Skeletal muscle tissue (tissue), 4 donors: Measurements from ENCODE around the gene LGALS3. TPM values are rescaled to one million over a fixed set of nuclear protein-coding genes. Genes with fewer than 3 reads are reported as not detected.

Experiments used
- H3K27ac ChIP-seq: one replicate; pipeline ENCODE4 v1.7.0; 2013; ENCODE audit warnings: mild to moderate bottlenecking, low read depth, low read length, inconsistent platforms
- H3K27me3 ChIP-seq, 3 donors: one replicate each; pipeline ENCODE4 v1.7.0; 2013; ENCODE audit warnings: low read length in 3 of 3; ENCODE audit not compliant: control insufficient read depth in 3 of 3, insufficient read depth in 3 of 3
- H3K36me3 ChIP-seq, 3 donors: one replicate each; pipeline ENCODE4 v1.7.0; 2013; ENCODE audit warnings: low read length in 3 of 3; ENCODE audit not compliant: control insufficient read depth in 3 of 3, insufficient read depth in 3 of 3
- H3K4me1 ChIP-seq, 3 donors: one replicate each; pipeline ENCODE4 v1.7.0; 2013; ENCODE audit warnings: low read length in 3 of 3, mild to moderate bottlenecking in 3 of 3; ENCODE audit not compliant: control insufficient read depth in 3 of 3, insufficient read depth in 3 of 3
- H3K4me3 ChIP-seq, 3 donors: one replicate each; pipeline ENCODE4 v1.7.0; 2013; ENCODE audit warnings: low read length in 3 of 3
- H3K9ac ChIP-seq, 3 donors: one replicate each; pipeline ENCODE4 v1.7.0; 2013; ENCODE audit warnings: low read length in 3 of 3, mild to moderate bottlenecking in 3 of 3, moderate library complexity in 2 of 3, low read depth in 1 of 3
- H3K9me3 ChIP-seq, 3 donors: one replicate each; pipeline ENCODE4 v1.7.0; 2013; ENCODE audit warnings: low read length in 3 of 3; ENCODE audit not compliant: control insufficient read depth in 3 of 3
- total RNA-seq: library from RNA; depleted of rRNA; stranded (reverse); fragments of >200 nt; gene quantifications from one replicate; pipeline ENCODE4 v1.2.3, GENCODE V29; 2014
- donor health status: Osteomylitis.

The LGALS3 gene
- total RNA-seq, 1 donor from 2014 or later: 32.4 TPM

- Histone ChIP-seq H3K27me3 (no peaks in the 10 kb centered on the region), H3K9me3 (no peaks in the 10 kb centered on the region), H3K4me1 (peaks cover 14 to 27% (median 16%) of the 10 kb centered on the region in 3 donors), H3K36me3 (no peaks in the 10 kb centered on the region), H3K27ac (no peak overlapping the region), H3K9ac (peak overlapping the region in 1 of 3 donors; percentile 43), H3K4me3 (no peak overlapping the region)
Observed at GRCh38 chr14:55122440-55122986, 6.5 kb upstream of the LGALS3 start.

- H3K27ac ChIP-seq: no peak overlapping the region
- no peak overlapping the region for H3K4me3 ChIP-seq
- H3K9ac ChIP-seq: no peak overlapping the region
- H3K27me3 ChIP-seq: no peaks in the 10 kb centered on the region
- H3K9me3 ChIP-seq: no peaks in the 10 kb centered on the region
- peaks cover 12 to 21% (median 14%) of the 10 kb centered on the region in 3 donors for H3K4me1 ChIP-seq
- H3K36me3 ChIP-seq: no peaks in the 10 kb centered on the region
Observed at GRCh38 chr14:55123101-55123500, 6.0 kb upstream of the LGALS3 start.

- H3K4me1 ChIP-seq: peaks cover 12 to 14% (median 14%) of the 10 kb centered on the region in 3 donors
- no peaks in the 10 kb centered on the region for H3K9me3 ChIP-seq
- no peak overlapping the region for H3K4me3 ChIP-seq
- no peak overlapping the region for H3K27ac ChIP-seq
- no peaks in the 10 kb centered on the region for H3K27me3 ChIP-seq
- no peaks in the 10 kb centered on the region for H3K36me3 ChIP-seq
- no peak overlapping the region for H3K9ac ChIP-seq
Observed at GRCh38 chr14:55123852-55124639, 5.0 kb upstream of the LGALS3 start.

GRCh38 chr14:55124774-55125386, 4.2 kb upstream of the LGALS3 start:
- Histone ChIP-seq H3K36me3 (no peaks in the 10 kb centered on the region), H3K4me1 (peaks cover 14 to 19% (median 15%) of the 10 kb centered on the region in 3 donors), H3K9ac (no peak overlapping the region), H3K9me3 (no peaks in the 10 kb centered on the region), H3K27me3 (peaks cover 0 to 5% (median 0%) of the 10 kb centered on the region in 3 donors), H3K4me3 (no peak overlapping the region), H3K27ac (no peak overlapping the region)

- Histone ChIP-seq H3K9ac (no peak overlapping the region), H3K27ac (no peak overlapping the region), H3K27me3 (peaks cover 0 to 8% (median 0%) of the 10 kb centered on the region in 3 donors), H3K4me1 (peaks cover 15 to 24% (median 16%) of the 10 kb centered on the region in 3 donors), H3K4me3 (no peak overlapping the region), H3K36me3 (no peaks in the 10 kb centered on the region), H3K9me3 (no peaks in the 10 kb centered on the region)
Observed at GRCh38 chr14:55125403-55125802, 3.6 kb upstream of the LGALS3 start.

GRCh38 chr14:55126034-55126433, 3.0 kb upstream of the LGALS3 start:
- Histone ChIP-seq H3K27ac (no peak overlapping the region), H3K4me1 (peaks cover 17 to 24% (median 18%) of the 10 kb centered on the region in 3 donors), H3K27me3 (peaks cover 0 to 8% (median 0%) of the 10 kb centered on the region in 3 donors), H3K9me3 (no peaks in the 10 kb centered on the region), H3K36me3 (no peaks in the 10 kb centered on the region), H3K4me3 (no peak overlapping the region), H3K9ac (no peak overlapping the region)

- no peak overlapping the region for H3K4me3 ChIP-seq
- H3K27me3 ChIP-seq: peaks cover 0 to 8% (median 0%) of the 10 kb centered on the region in 3 donors
- peaks cover 19 to 32% (median 28%) of the 10 kb centered on the region in 3 donors for H3K4me1 ChIP-seq
- no peak overlapping the region for H3K27ac ChIP-seq
- no peaks in the 10 kb centered on the region for H3K9me3 ChIP-seq
- peaks cover 0 to 2% (median 0%) of the 10 kb centered on the region in 3 donors for H3K36me3 ChIP-seq
- no peak overlapping the region for H3K9ac ChIP-seq
Observed at GRCh38 chr14:55126932-55127459, 2.1 kb upstream of the LGALS3 start.

- Histone ChIP-seq H3K27ac (no peak overlapping the region), H3K9me3 (no peaks in the 10 kb centered on the region), H3K36me3 (peaks cover 0 to 2% (median 0%) of the 10 kb centered on the region in 3 donors), H3K4me1 (peaks cover 14 to 28% (median 23%) of the 10 kb centered on the region in 3 donors), H3K4me3 (no peak overlapping the region), H3K27me3 (peaks cover 0 to 8% (median 0%) of the 10 kb centered on the region in 3 donors), H3K9ac (no peak overlapping the region)
Observed at GRCh38 chr14:55127460-55127951, 1.5 kb upstream of the LGALS3 start.

GRCh38 chr14:55128386-55129085, 516 bp upstream of the LGALS3 start:
- Histone ChIP-seq H3K27me3 (peaks cover 0 to 8% (median 0%) of the 10 kb centered on the region in 3 donors), H3K27ac (peak overlapping the region; percentile 85), H3K4me3 (peak overlapping the region; percentile 23 to 74 (median 63)), H3K4me1 (peaks cover 12 to 23% (median 22%) of the 10 kb centered on the region in 3 donors), H3K36me3 (peaks cover 0 to 3% (median 2%) of the 10 kb centered on the region in 3 donors), H3K9ac (peak overlapping the region; percentile 43 to 85 (median 73)), H3K9me3 (no peaks in the 10 kb centered on the region)
